ENCODE data around the gene FRMPD2.

GRCh38 chr10:48234787-48235186 lies 39.7 kb downstream of the FRMPD2 start:
- TF ChIP-seq CTCF (IDR thresholded peaks at IDR 0.05; ENCODE audit: extremely low read depth in 1 of 2, insufficient read depth in 1 of 2, low read depth in 1 of 2, low read length in 2 of 2) (no peak), POLR2AphosphoS5 (IDR thresholded peaks at IDR 0.05; ENCODE audit: insufficient read depth, low read depth, low read length) (no peak), EZH2 (IDR thresholded peaks at IDR 0.05; ENCODE audit: borderline replicate concordance, low read depth, low read length, severe bottlenecking) (no peak), POLR2A (IDR thresholded peaks at IDR 0.05; ENCODE audit: low read depth, low read length) (no peak)

All from endothelial cell of umbilical vein (primary cell).